Stimulated activated CD4-positive, alpha-beta T cell treated with anti-CD3 and anti-CD28 coated beads, Interleukin-4, amount 100 ng/mL, for 4 hours (primary cell): ENCODE results near the gene IL4.

Experiments
- DNase-seq, 2 experiments: peaks; one replicate each; pipeline ENCODE4 v3.0.0-alpha.2; 2020

IL4 gene

GRCh38 chr5:132704875-132705274 is 31.1 kb downstream of the IL4 start:
- no peak for DNase-seq

- DNase-seq = no peak
Measured at GRCh38 chr5:132708645-132709044, 34.9 kb downstream of the IL4 start.

- DNase-seq = no peak
Measured at GRCh38 chr5:132714456-132715307, 40.9 kb downstream of the IL4 start.

GRCh38 chr5:132718544-132719312 is 44.9 kb downstream of the IL4 start:
- DNase-seq = no peak

- DNase-seq = no peak
Measured at GRCh38 chr5:132725745-132726144, 52.0 kb downstream of the IL4 start.

GRCh38 chr5:132729896-132730295 is 56.1 kb downstream of the IL4 start:
- no peak for DNase-seq
